Tibial nerve (tissue), 4 donors: ENCODE data around the gene CAMSAP1. TPM values are rescaled to one million over a fixed set of nuclear protein-coding genes. Genes with fewer than 3 reads are reported as not detected.

Experiments
- DNase-seq, 2 donors: peaks; one replicate each; pipeline ENCODE4 v3.0.0-alpha.2; 2019; ENCODE audit warnings: low spot score in 2 of 2
- H3K27ac ChIP-seq, 4 donors: fragments of 200-600 bp; sonication (generic) in 3 of 4; one replicate each; pipeline ENCODE4 v1.5.1; 2017 to 2019; ENCODE audit warnings: mild to moderate bottlenecking in 1 of 4
- H3K27me3 ChIP-seq, 2 donors: fragments of 200-600 bp; sonication (generic) in 1 of 2; one replicate each; pipeline versions ENCODE4 v1.5.1 to v1.6.0; 2017 to 2019
- H3K36me3 ChIP-seq, 3 donors: fragments of 200-600 bp; sonication (generic); one replicate each; pipeline ENCODE4 v1.5.1; 2018 to 2019
- H3K4me1 ChIP-seq, 4 donors: fragments of 200-600 bp; sonication (generic) in 3 of 4; one replicate each; pipeline ENCODE4 v1.5.1; 2017 to 2019
- H3K4me3 ChIP-seq, 4 donors: fragments of 200-600 bp; sonication (generic) in 3 of 4; one replicate each; pipeline ENCODE4 v1.5.1; 2017 to 2019; ENCODE audit warnings: mild to moderate bottlenecking in 1 of 4, moderate library complexity in 1 of 4
- H3K9me3 ChIP-seq, 4 donors: fragments of 200-600 bp; sonication (generic) in 3 of 4; one replicate each; pipeline ENCODE4 v1.5.1; 2017 to 2019
- EP300 ChIP-seq, 2 donors: sonication (generic); formaldehyde crosslinking; IDR thresholded peaks; one replicate each; pipeline ENCODE4 v1.6.1; 2017; ENCODE audit warnings: antibody characterized with exemption in 2 of 2, mild to moderate bottlenecking in 1 of 2
- POLR2A ChIP-seq, 2 donors: fragments of 450-650 bp; IDR thresholded peaks; one replicate each; pipeline ENCODE4 v1.6.1; 2017; ENCODE audit warnings: antibody characterized with exemption in 2 of 2, mild to moderate bottlenecking in 2 of 2, moderate library complexity in 2 of 2
- WGBS, 2 donors: methylation state at CpG; one replicate each; pipeline ENCODE4 v1.1.5; 2018; 5-methylcytosine and 5-hydroxymethylcytosine counted together
- total RNA-seq, 4 donors: library from RNA; depleted of rRNA; stranded (reverse); fragments of >200 nt; gene quantifications; one replicate each; pipeline ENCODE4 v1.1.0, GENCODE V29; 2016
- TF ChIP-seq, protein P1 (sequence below), 5 experiments: fragments of 200-600 bp in 3 of 5; fragments of 450-650 bp in 2 of 5; sonication (generic) in 3 of 5; IDR thresholded peaks; one replicate each; pipeline ENCODE4 v1.5.1; 2016 to 2019; ENCODE audit warnings: antibody characterized with exemption in 5 of 5, mild to moderate bottlenecking in 3 of 5, moderate library complexity in 2 of 5

The CAMSAP1 gene, protein sequence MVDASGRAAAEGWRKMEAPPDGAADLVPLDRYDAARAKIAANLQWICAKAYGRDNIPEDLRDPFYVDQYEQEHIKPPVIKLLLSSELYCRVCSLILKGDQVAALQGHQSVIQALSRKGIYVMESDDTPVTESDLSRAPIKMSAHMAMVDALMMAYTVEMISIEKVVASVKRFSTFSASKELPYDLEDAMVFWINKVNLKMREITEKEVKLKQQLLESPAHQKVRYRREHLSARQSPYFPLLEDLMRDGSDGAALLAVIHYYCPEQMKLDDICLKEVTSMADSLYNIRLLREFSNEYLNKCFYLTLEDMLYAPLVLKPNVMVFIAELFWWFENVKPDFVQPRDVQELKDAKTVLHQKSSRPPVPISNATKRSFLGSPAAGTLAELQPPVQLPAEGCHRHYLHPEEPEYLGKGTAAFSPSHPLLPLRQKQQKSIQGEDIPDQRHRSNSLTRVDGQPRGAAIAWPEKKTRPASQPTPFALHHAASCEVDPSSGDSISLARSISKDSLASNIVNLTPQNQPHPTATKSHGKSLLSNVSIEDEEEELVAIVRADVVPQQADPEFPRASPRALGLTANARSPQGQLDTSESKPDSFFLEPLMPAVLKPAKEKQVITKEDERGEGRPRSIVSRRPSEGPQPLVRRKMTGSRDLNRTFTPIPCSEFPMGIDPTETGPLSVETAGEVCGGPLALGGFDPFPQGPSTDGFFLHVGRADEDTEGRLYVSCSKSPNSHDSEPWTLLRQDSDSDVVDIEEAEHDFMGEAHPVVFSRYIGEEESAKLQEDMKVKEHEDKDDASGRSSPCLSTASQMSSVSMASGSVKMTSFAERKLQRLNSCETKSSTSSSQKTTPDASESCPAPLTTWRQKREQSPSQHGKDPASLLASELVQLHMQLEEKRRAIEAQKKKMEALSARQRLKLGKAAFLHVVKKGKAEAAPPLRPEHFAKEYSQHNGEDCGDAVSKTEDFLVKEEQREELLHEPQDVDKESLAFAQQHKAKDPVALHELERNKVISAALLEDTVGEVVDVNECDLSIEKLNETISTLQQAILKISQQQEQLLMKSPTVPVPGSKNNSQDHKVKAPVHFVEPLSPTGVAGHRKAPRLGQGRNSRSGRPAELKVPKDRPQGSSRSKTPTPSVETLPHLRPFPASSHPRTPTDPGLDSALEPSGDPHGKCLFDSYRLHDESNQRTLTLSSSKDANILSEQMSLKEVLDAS (N-terminal part only)
- total RNA-seq: 10 to 100 TPM; 27.6 to 40.8 (median 35.7) TPM

DNA sequence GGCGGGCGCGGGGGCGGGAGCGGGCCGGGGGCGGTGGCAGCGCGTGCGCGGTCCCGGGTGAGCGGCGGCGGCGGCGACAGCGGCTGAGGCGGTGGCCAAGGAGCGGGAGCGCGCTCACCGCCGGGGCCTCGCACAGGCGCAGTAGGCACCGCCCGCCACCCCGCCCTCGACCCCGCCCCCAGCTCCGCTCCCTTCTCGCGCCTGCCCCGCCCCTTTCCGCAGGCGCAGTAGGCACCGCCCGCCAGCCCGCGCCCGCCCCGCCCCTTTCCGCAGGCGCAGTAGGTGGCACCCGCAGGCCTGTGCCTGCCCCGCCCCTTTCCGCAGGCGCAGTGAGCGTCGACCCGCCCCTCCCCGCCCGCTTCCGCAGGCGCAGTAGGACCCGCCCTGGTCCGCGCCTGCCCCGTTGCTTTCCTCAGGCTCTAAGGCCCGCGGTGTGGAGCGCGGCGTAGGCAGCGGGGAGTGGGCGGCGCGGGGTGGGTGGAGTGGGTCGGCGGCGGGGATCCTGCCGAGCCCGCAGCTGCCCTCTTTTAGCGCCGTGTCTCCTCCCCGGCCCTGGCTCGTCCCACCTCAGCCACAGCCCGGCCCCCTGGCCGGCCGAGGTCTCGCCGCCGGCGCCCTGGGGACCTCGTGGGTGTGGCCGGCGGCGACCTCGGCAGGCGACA is at the start of gene CAMSAP1:
Gene CAMSAP1, minus strand, starts transcription at position 116 of the 662 bp plus-strand sequence. CDS start 387 bp downstream, outside the sequence.
- Histone ChIP-seq H3K4me1 (peaks cover 0 to 58% (median 28%) of the 10 kb centered on the region in 4 donors), H3K27me3 (no peaks in the 10 kb centered on the region), H3K9me3 (peaks cover 0 to 13% (median 0%) of the 10 kb centered on the region in 4 donors), H3K36me3 (peaks cover 0 to 27% (median 0%) of the 10 kb centered on the region in 3 donors), H3K4me3 (peak within 1 kb of the TSS; percentile 49 to 96 (median 65)), H3K27ac (peak within 1 kb of the TSS; percentile 34 to 91 (median 78))
- WGBS, 2 donors: 0 to 2% methylated on average over 22 to 30 of the region's 91 CpGs
- peak; percentile 83 to 88 for DNase-seq
- TF ChIP-seq, protein P1, sequence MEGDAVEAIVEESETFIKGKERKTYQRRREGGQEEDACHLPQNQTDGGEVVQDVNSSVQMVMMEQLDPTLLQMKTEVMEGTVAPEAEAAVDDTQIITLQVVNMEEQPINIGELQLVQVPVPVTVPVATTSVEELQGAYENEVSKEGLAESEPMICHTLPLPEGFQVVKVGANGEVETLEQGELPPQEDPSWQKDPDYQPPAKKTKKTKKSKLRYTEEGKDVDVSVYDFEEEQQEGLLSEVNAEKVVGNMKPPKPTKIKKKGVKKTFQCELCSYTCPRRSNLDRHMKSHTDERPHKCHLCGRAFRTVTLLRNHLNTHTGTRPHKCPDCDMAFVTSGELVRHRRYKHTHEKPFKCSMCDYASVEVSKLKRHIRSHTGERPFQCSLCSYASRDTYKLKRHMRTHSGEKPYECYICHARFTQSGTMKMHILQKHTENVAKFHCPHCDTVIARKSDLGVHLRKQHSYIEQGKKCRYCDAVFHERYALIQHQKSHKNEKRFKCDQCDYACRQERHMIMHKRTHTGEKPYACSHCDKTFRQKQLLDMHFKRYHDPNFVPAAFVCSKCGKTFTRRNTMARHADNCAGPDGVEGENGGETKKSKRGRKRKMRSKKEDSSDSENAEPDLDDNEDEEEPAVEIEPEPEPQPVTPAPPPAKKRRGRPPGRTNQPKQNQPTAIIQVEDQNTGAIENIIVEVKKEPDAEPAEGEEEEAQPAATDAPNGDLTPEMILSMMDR (IDR thresholded peaks at IDR 0.05): no peak
- TF ChIP-seq EP300 (IDR thresholded peaks at IDR 0.05) (peak; percentile 32 to 66), POLR2A (IDR thresholded peaks at IDR 0.05) (peak; percentile 21 to 47)

- Histone ChIP-seq H3K36me3 (peaks cover 2 to 34% (median 15%) of the 10 kb centered on the region in 3 donors), H3K4me3 (no peak overlapping the region), H3K27ac (no peak overlapping the region), H3K9me3 (no peaks in the 10 kb centered on the region), H3K27me3 (no peaks in the 10 kb centered on the region), H3K4me1 (peaks cover 0 to 29% (median 12%) of the 10 kb centered on the region in 4 donors)
- DNase-seq: no peak
- 66 to 91% methylated on average over 8 of the region's 8 CpGs for WGBS, 2 donors
- TF ChIP-seq EP300 (IDR thresholded peaks at IDR 0.05) (no peak), POLR2A (IDR thresholded peaks at IDR 0.05) (no peak)
- TF ChIP-seq, protein P1 (IDR thresholded peaks at IDR 0.05): no peak
Measured at GRCh38 chr9:135956802-135957174, 49.4 kb upstream of the CAMSAP1 start.

DNA sequence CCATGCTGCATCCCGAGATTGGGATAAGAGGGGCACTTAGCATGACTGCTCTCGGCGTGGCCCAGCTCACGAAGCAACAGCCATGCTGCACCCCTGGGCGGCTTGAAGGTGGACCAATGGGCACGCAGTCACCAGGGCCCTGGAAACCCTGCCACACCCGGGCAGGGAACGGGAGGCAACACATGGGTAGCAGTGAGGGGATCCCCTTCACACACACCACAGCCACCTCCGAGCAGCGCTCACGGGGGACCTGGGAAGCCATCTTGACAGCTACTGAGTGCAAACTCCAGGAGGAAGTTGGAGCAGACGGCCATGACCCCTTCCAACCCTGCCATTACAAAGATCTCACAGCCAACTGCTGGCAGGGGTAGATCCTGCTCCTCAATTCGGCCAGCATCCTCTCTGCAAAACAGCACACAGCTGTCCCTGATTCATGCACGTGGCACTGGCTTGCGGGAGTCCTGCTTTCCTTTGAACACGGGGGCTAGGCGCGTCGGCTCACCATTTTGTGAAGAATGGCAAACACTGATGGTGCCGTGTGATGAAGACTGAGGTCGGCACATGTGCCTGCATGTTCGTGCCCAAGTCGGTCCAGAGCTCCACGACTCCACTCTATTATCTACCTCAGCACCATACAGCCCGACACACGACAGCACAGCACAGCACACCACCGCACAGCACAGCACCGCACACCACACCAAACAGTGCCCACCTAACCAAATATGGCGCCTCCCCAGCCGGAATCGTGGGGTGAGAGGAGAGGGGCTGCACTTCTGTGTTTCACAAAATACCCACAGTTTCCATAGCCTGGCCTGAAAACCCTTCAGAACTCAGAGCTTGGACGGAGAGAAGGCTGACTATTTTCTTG is 48.8 kb upstream of the CAMSAP1 start:
- no peak overlapping the region for H3K4me3 ChIP-seq
- no peak for DNase-seq
- H3K27ac ChIP-seq: no peak overlapping the region
- H3K4me1 ChIP-seq: peaks cover 0 to 25% (median 10%) of the 10 kb centered on the region in 4 donors
- H3K27me3 ChIP-seq: no peaks in the 10 kb centered on the region
- H3K36me3 ChIP-seq: peaks cover 2 to 40% (median 15%) of the 10 kb centered on the region in 3 donors
- no peaks in the 10 kb centered on the region for H3K9me3 ChIP-seq
- TF ChIP-seq, protein P1 (IDR thresholded peaks at IDR 0.05): no peak
- TF ChIP-seq POLR2A (IDR thresholded peaks at IDR 0.05) (no peak), EP300 (IDR thresholded peaks at IDR 0.05) (no peak)
- WGBS, 2 donors: 87 to 91% methylated on average over 26 to 29 of the region's 32 CpGs

DNA sequence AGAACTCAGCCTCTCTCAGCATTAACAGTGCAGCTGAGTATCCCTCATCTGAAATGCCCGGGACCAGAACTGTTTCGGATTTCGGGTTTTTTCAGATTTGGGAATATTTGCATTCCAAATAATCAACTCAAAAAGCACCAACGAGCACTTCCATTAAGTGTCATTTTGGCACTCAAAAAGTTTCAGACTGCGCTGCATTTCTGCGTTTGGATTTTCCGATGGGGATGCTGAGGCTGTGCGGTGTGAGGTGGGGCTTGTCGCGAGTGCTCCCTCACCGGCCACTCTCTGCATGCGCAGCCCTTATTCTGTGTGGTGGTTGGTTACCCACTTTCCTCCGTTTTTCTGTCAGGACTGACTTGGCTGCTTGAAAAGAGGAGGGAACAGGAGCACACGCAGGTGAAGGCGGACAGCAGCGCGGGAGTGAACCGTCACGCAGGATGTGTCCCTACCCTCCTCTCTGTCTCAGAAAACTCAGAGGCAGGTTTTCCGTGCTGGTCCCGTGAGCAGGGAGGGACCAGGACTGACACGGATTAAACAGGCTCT is 45.4 kb upstream of the CAMSAP1 start:
- Histone ChIP-seq H3K36me3 (peaks cover 2 to 66% (median 15%) of the 10 kb centered on the region in 3 donors), H3K27me3 (no peaks in the 10 kb centered on the region), H3K4me3 (no peak overlapping the region), H3K4me1 (peaks cover 0 to 12% (median 2%) of the 10 kb centered on the region in 4 donors), H3K9me3 (no peaks in the 10 kb centered on the region), H3K27ac (no peak overlapping the region)
- TF ChIP-seq, protein P1 (IDR thresholded peaks at IDR 0.05): no peak
- TF ChIP-seq POLR2A (IDR thresholded peaks at IDR 0.05) (no peak), EP300 (IDR thresholded peaks at IDR 0.05) (no peak)
- DNase-seq: no peak
- 92 to 94% methylated on average over 22 of the region's 22 CpGs for WGBS, 2 donors
